GM23338 (cell line): Measurements from ENCODE around the gene CLN6. TPM values are rescaled to one million over a fixed set of nuclear protein-coding genes. Genes with fewer than 3 reads are reported as not detected.

Experiments
- ATAC-seq: fragments of 200-7000 bp; cut with Tn5 transposase; 3 replicates; pipeline ENCODE4 v1.9.1; 2020
- DNase-seq: peaks from one replicate; pipeline ENCODE4 v3.0.0-alpha.2; 2015; ENCODE audit warnings: low spot score
- H2AFZ ChIP-seq: fragments of 200-600 bp; sonication (generic); 2 replicates; pipeline ENCODE4 v1.8.0; 2016; ENCODE audit warnings: antibody characterized with exemption, mild to moderate bottlenecking, moderate library complexity
- H3F3A ChIP-seq: fragments of 200-600 bp; sonication (generic); replicated peaks from 2 replicates; pipeline ENCODE4 v1.8.0; 2017; ENCODE audit warnings: antibody characterized with exemption, mixed run types, low read depth
- H3K27ac ChIP-seq: fragments of 200-600 bp; sonication (generic); 2 replicates; pipeline ENCODE4 v1.6.1; 2016; ENCODE audit warnings: low read depth
- H3K27me3 ChIP-seq: fragments of 200-600 bp; sonication (generic); 2 replicates; pipeline ENCODE4 v1.8.0; 2016; ENCODE audit warnings: mild to moderate bottlenecking, mixed run types, moderate library complexity; ENCODE audit not compliant: insufficient read depth
- H3K36me3 ChIP-seq: fragments of 200-600 bp; sonication (generic); 2 replicates; pipeline ENCODE4 v1.8.0; 2016; ENCODE audit warnings: mild to moderate bottlenecking; ENCODE audit not compliant: insufficient read depth
- H3K4me1 ChIP-seq: fragments of 200-600 bp; sonication (generic); 2 replicates; pipeline ENCODE4 v1.8.0; 2016; ENCODE audit warnings: mild to moderate bottlenecking, moderate library complexity; ENCODE audit not compliant: insufficient read depth
- H3K4me2 ChIP-seq: fragments of 200-600 bp; sonication (generic); 2 replicates; pipeline ENCODE4 v1.7.1; 2017; ENCODE audit warnings: mixed run types
- H3K4me3 ChIP-seq: fragments of 200-600 bp; sonication (generic); 2 replicates; pipeline ENCODE4 v1.6.1; 2016; ENCODE audit warnings: mixed run types
- H3K79me2 ChIP-seq: fragments of 200-600 bp; sonication (generic); replicated peaks from 2 replicates; pipeline ENCODE4 v1.8.0; 2017; ENCODE audit warnings: mild to moderate bottlenecking; ENCODE audit not compliant: insufficient read depth
- H3K9me2 ChIP-seq: fragments of 200-600 bp; sonication (generic); 2 replicates; pipeline ENCODE4 v1.8.0; 2017; ENCODE audit not compliant: insufficient read depth
- H4K20me1 ChIP-seq: fragments of 200-600 bp; sonication (generic); replicated peaks from 2 replicates; pipeline ENCODE4 v1.8.0; 2017; ENCODE audit warnings: mild to moderate bottlenecking; ENCODE audit not compliant: insufficient read depth
- H3K27ac Mint-ChIP-seq: 2 replicates; pipeline ENCODE4 v1.8.0; 2020; ENCODE audit warnings: inconsistent platforms, mild to moderate bottlenecking, moderate library complexity, mixed read lengths
- H3K27me3 Mint-ChIP-seq: 3 replicates; pipeline ENCODE4 v1.8.0; 2022; ENCODE audit warnings: low read depth, mild to moderate bottlenecking, moderate library complexity, mixed read lengths, inconsistent platforms; ENCODE audit not compliant: insufficient read depth, poor library complexity
- H3K36me3 Mint-ChIP-seq: 3 replicates; pipeline ENCODE4 v1.8.0; 2021; ENCODE audit warnings: low read depth, mild to moderate bottlenecking, inconsistent platforms, moderate library complexity, mixed read lengths
- H3K4me1 Mint-ChIP-seq: 3 replicates; pipeline ENCODE4 v1.8.0; 2020; ENCODE audit warnings: mild to moderate bottlenecking, inconsistent platforms, mixed read lengths
- H3K4me3 Mint-ChIP-seq: 3 replicates; pipeline ENCODE4 v1.8.0; 2021; ENCODE audit warnings: moderate library complexity, mild to moderate bottlenecking, inconsistent platforms, mixed read lengths
- H3K9me3 Mint-ChIP-seq: 3 replicates; pipeline ENCODE4 v1.8.0; 2020; ENCODE audit warnings: moderate library complexity, mild to moderate bottlenecking, inconsistent platforms, mixed read lengths
- CREB1 ChIP-seq: fragments of 250-450 bp; sonication (Bioruptor Pico); IDR thresholded peaks from 2 replicates; pipeline ENCODE4 v1.5.0; 2020; ENCODE audit warnings: low read depth, mild to moderate bottlenecking, moderate library complexity
- CTCF ChIP-seq, 2 experiments: fragments of 200-600 bp in 1 of 2; sonication (generic) in 1 of 2; conservative IDR thresholded peaks; 2 replicates each; pipeline versions ENCODE4 v1.5.1 to v1.6.1; 2016 to 2017; ENCODE audit warnings: antibody characterized with exemption in 2 of 2, low read depth in 2 of 2, mild to moderate bottlenecking in 2 of 2, moderate library complexity in 1 of 2
- ZNF462 ChIP-seq: fragments of 250-450 bp; sonication (Bioruptor Pico); IDR thresholded peaks from 2 replicates; pipeline ENCODE4 v1.5.0; 2020; ENCODE audit warnings: mild to moderate bottlenecking, moderate library complexity
- polyA plus RNA-seq: library from polyadenylated mRNA; unstranded; fragments of >200 nt; fragmentation: Nextera tagmentation; extraction: Ambion mirVana; gene quantifications from 2 replicates; pipeline ENCODE4 v1.2.1, GENCODE V29; 2016
- total RNA-seq: library from RNA; depleted of rRNA; stranded (reverse); fragments of >200 nt; shearing (Covaris generic); gene quantifications from 2 replicates; pipeline ENCODE4 v1.2.3, GENCODE V29; 2014

Gene CLN6
- total and polyA plus RNA-seq, 2 experiments from 2014 or later: 20.7 to 69.5 TPM

DNA sequence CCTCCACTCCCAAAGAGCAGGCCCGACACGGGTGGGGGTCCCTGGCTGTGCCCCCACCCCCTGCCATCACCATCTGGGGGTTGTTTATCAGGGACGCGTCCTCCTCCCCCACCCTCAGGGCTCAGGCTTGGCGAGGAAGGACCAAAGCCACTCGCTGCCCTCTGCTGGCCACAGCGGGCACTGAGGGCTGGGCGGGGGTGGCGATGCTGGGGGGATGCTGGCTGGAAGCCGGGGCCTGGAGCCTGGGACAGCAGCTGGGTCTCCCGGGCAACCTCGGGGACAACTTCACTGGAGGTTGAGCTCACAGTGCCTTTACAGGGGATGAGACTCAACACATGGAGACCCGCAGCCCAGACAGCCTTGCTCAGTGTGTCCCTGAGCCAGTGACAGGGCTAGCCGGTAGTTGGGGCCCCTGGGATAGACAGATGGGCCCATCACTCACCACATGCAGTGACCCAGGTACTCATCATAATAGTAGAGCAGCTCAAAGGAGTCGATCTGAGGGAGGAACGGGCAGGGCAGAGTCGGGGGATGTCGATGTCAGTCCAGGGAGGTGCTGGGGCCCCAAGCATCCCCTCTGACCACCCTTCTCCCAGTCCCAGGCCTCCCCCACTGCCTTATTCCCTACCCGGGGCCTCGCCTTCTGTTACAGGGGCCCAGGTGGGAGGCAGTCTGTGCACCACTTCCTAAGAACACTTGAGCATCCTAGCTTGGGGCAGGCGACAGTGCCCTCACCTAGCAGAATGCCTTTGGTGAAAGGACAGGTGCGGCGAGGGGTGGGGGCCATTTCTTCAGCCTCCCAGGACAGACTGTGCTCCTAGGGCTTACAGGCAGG, 18.5 kb downstream of the CLN6 start:
- peak; percentile 90 for DNase-seq
- Histone ChIP-seq H4K20me1 (peaks cover 19% of the 10 kb centered on the region; the same call in 1 of the 2 replicates), H3K4me1 (peaks cover 16% of the 10 kb centered on the region), H3K4me3 (no peak overlapping the region), H3K27me3 (no peaks in the 10 kb centered on the region), H3K36me3 (no peaks in the 10 kb centered on the region), H2AFZ (no peak overlapping the region), H3F3A (peaks cover 15% of the 10 kb centered on the region), H3K27ac (no peak overlapping the region), H3K79me2 (peaks cover 27% of the 10 kb centered on the region), H3K4me2 (peak overlapping the region; percentile 57; the same call in 1 of the 2 replicates), H3K9me2 (no peaks in the 10 kb centered on the region)
- Mint-ChIP-seq H3K4me3 (no peak overlapping the region), H3K4me1 (peaks cover 40% of the 10 kb centered on the region), H3K27me3 (peaks cover 28% of the 10 kb centered on the region), H3K9me3 (no peaks in the 10 kb centered on the region), H3K36me3 (peaks cover 10% of the 10 kb centered on the region), H3K27ac (no peak overlapping the region)
- peak; percentile 77 for ATAC-seq
- TF ChIP-seq ZNF462 (CRISPR knock-in tag) (no peak), CTCF (conservative IDR thresholded peaks at IDR 0.05; ENCODE audit: low read depth in 2 of 2) (peak; percentile 81 to 94), CREB1 (CRISPR knock-in tag) (0 out of 2 replicates have a peak, but pooled peaks have one; percentile 23)
